Stimulated activated CD8-positive, alpha-beta memory T cell treated with anti-CD3 and anti-CD28 coated beads, Interleukin-2, amount 100 ng/mL, for 1 hour (primary cell): ENCODE results near the gene FRG1.
"Not testable (repeated sequence)": the region's sequence is repeated elsewhere in the genome, so short reads cannot be mapped to it uniquely, and the experiment has no call there.

ENCODE experiments used
- DNase-seq, 2 donors: peaks; one replicate each; pipeline ENCODE4 v3.0.0-alpha.2; 2020; ENCODE audit warnings: low read depth in 2 of 2

FRG1 gene

GRCh38 chr4:189940178-189941004 is at the start of gene FRG1:
FRG1 (plus strand) TSS chr4:189940872; CDS start chr4:189941010, 138 bp downstream.
- peak; percentile 94 to 96 for DNase-seq

GRCh38 chr4:189897667-189898066 is 43.0 kb upstream of the FRG1 start:
- DNase-seq = no peak

GRCh38 chr4:189899481-189900015 is 41.1 kb upstream of the FRG1 start:
- DNase-seq = not testable (repeated sequence)

DNA sequence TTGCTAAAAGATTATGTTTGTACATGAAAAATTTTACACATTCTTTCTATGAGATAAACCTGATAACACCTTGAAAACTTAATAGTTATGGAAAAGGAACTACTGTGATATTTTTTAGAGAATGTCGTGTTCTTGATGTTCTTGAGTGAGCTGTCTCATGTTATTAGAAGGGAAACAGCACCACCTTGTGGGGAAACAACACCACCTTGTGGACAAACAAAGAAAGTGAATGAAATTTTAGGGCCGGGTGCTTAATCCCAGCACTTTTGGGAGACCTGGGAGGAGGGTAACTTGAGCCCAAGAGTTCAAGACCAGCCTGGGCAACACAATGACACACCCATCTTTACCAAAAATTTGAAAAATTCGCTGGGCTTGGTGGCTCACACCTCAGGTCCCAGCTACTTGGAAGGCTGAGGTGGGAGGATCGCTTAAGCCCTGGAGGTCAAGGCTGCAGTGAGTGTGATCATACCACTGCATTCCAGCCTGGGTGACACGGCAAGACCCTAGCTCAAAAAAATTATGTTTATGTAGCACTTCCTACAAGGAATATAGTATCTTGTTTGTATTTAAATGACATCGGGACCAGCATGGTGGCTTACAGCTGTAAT is 36.1 kb upstream of the FRG1 start:
- peak in 1 of 2 donors; percentile 19 for DNase-seq

DNA sequence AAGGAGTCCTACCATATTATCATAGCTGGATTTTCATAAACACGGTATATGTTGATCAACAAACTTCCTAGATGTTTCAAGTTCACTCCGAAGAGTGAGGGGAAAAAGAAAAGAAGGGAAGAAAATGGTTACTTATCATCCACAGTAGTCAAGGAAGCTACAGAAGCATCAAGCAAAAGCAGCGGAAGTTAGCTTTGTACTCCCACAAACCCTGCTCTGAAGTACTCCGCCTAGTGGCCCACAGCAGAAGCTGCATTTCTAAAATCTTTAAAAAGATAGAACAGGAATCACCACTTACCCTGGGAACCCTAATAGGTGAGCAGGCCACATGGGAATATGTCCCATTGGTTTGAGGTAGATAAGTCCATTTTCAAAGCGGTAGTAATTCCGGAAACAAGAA is 28.5 kb upstream of the FRG1 start:
- no peak for DNase-seq

DNA sequence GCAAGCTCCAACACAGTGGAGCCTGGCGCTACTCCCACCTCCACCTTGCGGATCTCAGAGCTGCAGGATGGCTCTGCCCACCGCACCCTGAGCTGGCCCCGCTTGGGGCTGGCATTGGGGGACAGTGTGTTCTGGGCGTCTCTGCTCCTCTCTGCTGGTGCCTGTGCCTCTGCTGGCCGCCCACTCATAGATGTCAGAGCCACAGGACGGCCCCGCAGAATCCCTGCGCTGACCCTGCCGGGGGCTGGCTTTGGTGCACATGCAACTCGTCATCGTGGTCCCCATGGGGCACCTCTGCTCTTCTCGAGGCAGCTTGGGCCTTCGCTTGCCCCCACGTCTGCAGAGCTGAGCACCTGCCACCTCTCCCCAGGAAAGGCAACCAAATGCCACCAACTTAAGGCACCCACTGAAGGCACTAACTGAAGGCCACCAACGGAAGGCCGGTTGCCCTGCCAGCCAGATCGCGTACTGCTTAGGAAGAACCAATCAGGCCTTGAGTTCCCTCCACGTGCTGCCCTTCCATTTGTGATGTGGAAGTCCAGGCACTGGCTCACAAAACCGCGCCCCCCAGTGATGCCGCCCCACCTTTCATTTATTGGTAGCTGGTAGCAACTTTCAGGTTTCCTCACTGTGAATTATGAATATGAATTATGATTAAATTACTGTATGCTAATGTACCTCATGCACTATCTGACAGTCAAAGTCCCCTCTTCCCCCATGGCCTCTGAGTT is 23.3 kb upstream of the FRG1 start:
- no peak for DNase-seq

DNA sequence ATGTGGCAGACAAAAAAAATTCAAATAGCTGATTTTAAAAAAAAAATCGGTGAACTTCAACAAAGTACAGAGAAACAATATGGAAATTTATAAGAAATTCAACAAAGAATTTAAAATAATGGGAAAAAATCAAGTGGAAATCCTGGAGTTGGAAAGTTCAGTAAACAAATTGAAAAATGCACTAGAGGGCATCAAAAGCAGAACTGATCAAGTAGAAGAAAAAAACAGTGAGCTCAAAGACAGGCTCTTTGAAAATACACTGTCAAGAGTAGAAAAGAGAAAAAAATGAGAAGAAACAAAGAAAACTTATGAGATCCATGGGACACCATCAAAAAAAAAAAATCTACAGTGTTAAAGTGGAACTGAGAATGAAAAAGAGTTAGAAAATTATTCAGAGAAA is 19.6 kb upstream of the FRG1 start:
- DNase-seq = no peak

DNA sequence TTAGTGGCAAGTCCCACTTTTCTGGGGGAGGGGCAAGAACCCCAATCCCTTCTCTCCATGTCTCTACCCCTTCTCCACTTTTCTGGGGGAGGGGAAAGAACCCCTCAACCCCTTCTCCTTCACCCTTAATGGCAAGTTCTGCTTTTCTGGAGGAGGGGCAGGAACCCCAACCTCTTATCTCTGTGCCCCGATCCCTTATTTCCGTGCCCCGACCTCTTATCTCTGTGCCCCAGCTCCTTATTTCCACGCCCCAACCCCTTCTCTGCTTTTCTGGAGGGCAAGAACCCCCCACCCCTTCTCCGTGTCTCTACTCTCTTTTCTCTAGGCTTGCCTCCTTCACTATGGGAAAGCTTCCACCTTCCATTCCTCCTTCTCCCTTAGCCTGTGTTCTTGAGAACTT is 13.9 kb upstream of the FRG1 start:
- DNase-seq = not testable (repeated sequence)

- no peak for DNase-seq
Observed at GRCh38 chr4:189941005-189941450, 356 bp downstream of the FRG1 start.

DNA sequence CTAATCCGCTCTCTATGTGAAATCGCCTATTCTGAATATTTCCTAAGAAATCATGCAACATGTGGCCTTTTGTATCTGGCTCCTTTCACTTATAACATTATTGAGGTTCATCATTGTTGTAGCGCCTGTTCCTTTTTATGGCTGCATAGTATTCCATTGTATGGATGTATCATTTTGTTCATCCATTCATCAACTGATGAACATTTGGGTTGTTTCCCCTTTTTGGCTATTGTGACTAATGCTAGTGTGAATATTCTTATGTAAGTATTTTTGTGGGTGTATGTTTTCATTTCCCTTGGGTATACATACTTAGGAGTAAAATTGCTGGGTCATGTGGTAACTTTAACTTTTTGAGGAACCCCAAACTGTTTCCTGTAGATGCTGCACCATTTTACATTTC is 1.7 kb downstream of the FRG1 start:
- not testable (repeated sequence) for DNase-seq

GRCh38 chr4:189944077-189944476 is 3.4 kb downstream of the FRG1 start:
- not testable (repeated sequence) for DNase-seq

DNA sequence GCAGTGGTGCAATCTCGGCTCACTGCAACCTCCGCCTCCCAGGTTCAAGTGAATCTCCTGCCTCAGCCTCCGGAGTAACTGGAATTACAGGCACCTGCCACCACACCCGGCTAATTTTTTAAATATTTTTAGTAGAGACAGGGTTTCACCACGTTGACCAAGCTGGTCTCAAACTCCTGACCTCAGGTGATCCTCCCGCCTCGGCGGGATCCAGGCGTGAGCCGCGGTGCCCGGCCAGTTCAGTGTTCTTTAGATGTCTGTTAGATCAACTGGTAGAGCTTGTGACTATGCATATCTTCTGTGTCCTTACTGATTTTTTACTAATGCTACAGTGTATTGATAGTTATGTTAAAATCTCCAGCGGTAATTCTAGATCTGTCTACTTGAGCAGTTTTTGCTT is 6.2 kb downstream of the FRG1 start:
- not testable (repeated sequence) for DNase-seq

GRCh38 chr4:189948486-189948885 is 7.8 kb downstream of the FRG1 start:
- DNase-seq = not testable (repeated sequence)

GRCh38 chr4:189969291-189969690 is 28.6 kb downstream of the FRG1 start:
- not testable (repeated sequence) for DNase-seq

- no peak for DNase-seq
Observed at GRCh38 chr4:189973646-189974045, 33.0 kb downstream of the FRG1 start.

GRCh38 chr4:189974056-189974455 is 33.4 kb downstream of the FRG1 start:
- no peak for DNase-seq

DNA sequence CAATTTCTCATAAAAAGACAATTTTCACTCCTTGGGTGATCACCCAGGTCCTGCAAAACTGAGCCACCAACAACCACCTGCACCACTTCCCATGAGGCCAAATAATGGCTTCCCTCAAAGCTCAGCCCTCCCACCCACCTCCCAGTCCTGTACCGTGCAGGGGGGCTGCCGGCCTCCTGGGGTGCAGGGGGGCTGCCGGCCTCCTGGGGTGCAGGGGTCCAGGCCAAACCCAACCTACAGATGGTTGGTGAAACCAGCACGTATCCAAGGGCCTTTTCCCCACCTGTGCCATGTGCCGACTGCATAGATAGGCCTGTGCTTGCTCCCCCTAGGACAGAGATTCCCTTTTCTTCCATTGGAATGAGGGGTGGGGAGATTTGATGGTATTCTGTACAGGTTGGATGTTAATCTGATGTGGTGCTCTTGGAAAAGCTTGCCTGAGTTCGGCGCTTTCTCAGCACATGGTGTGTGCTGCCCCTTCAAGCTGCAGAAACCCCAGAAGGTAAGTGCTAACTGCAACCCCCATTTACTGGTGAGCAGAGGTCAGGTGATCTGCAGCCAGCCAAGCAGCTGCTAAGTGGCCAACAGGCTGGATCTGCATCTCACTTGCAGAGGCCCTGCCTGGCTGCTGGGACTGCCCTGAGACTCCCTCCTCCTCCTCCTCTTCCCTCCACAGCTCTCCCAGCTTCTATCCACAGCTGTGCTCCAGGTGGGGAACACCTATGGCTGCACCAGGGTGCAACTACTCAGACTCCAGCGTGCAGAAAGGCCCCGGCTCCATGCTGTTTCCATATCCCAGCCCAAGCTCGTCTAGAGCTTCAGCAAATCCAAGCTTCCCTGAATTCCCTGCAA is 38.8 kb downstream of the FRG1 start:
- no peak for DNase-seq

- not testable (repeated sequence) for DNase-seq
Observed at GRCh38 chr4:189980292-189980691, 39.6 kb downstream of the FRG1 start.

GRCh38 chr4:189981970-189982369 is 41.3 kb downstream of the FRG1 start:
- DNase-seq = no peak

DNA sequence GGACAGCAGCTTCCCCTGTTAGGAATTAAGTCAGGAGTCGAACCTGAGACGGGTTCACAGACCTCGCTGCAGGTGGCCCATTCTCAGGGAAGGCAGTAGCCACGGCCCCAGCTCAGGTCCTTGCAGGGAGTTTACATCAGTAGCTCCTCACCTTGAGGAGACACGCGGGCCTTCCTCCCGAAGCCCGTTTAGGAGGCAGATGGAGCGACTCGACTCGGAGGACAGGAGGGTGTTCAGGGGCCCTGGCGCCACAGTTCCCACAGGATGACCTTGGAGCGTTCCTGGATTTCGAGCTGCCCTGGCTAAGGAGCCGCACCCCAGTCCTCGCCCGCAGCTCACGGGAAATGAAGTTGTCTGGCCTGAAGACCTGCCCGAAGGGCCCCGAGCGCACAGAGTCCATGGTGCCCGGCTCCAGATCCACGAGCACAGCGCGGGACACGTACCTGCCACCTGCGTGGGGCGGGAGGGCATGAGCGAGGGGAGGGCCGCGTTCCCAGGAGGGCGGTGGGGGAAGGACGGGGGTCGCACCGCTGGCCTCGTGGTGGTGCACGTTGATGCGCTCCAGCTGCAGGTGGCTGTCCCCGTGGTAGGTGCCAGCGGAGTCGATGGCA is 43.3 kb downstream of the FRG1 start:
- DNase-seq = not testable (repeated sequence)

GRCh38 chr4:189984661-189985060 is 44.0 kb downstream of the FRG1 start:
- not testable (repeated sequence) for DNase-seq
